ENCODE results near the gene KAT8. TPM values are rescaled to one million over a fixed set of nuclear protein-coding genes. Genes with fewer than 3 reads are reported as not detected.

Gene KAT8
- total and polyA plus RNA-seq, 2 of the 13 experiments (the other 11 are each of a cell fraction or from before 2014, with no cell fraction given): 79.0 to 84.2 TPM

DNA sequence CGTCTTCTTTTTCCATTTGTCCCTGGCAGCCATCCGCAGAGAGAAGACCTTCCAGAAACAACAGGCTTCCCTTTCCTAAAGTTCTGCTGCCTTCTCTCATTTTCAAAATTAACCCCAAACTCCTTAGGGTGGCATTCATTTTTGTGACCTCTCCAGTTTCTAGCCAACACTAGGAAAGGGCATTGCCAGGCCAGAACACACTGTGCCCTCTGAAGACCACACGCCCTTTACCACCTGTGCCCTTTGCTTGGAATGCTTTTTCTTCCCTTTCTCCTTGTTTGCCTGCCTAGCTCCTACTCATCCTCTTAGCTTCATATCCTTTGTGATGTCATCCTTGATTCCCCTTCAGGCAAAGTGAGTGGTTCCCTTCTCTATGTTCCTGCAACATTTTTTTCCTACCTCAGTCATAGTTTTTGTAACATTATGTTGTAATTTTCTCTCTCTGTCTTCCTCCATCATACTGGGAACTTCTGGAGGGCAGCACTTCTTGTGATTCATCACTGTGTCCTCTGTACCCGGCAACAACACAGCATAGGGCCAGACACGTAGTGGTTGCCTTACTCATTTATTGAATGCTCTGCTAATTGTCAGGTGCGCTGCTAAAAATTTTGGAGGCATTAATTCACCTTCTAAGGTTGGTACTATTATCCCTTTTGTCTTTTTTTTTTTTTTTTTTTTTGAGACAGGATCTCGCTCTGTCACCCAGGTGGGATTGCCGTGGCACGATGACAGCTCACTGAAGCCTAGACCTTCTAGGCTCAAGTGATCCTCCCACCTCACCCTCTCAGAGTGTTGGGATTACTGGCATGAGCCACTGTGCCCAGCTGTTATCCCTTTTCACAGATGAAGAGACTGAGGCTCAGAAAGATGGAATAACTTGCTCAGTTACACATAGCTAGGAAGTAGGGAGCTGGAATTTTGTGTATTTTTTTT lies 1.0 kb downstream of the KAT8 start (continued):
- TF ChIP-seq, protein P1, sequence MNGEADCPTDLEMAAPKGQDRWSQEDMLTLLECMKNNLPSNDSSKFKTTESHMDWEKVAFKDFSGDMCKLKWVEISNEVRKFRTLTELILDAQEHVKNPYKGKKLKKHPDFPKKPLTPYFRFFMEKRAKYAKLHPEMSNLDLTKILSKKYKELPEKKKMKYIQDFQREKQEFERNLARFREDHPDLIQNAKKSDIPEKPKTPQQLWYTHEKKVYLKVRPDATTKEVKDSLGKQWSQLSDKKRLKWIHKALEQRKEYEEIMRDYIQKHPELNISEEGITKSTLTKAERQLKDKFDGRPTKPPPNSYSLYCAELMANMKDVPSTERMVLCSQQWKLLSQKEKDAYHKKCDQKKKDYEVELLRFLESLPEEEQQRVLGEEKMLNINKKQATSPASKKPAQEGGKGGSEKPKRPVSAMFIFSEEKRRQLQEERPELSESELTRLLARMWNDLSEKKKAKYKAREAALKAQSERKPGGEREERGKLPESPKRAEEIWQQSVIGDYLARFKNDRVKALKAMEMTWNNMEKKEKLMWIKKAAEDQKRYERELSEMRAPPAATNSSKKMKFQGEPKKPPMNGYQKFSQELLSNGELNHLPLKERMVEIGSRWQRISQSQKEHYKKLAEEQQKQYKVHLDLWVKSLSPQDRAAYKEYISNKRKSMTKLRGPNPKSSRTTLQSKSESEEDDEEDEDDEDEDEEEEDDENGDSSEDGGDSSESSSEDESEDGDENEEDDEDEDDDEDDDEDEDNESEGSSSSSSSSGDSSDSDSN (CRISPR knock-in tag; IDR thresholded peaks at IDR 0.05): no peak
- TF ChIP-seq KDM2A (CRISPR knock-in tag; IDR thresholded peaks at IDR 0.05; ENCODE audit: borderline replicate concordance, low read depth): no peak
- TF ChIP-seq HMG20B (CRISPR knock-in tag; conservative IDR thresholded peaks at IDR 0.05): no peak
- TF ChIP-seq, protein P2, sequence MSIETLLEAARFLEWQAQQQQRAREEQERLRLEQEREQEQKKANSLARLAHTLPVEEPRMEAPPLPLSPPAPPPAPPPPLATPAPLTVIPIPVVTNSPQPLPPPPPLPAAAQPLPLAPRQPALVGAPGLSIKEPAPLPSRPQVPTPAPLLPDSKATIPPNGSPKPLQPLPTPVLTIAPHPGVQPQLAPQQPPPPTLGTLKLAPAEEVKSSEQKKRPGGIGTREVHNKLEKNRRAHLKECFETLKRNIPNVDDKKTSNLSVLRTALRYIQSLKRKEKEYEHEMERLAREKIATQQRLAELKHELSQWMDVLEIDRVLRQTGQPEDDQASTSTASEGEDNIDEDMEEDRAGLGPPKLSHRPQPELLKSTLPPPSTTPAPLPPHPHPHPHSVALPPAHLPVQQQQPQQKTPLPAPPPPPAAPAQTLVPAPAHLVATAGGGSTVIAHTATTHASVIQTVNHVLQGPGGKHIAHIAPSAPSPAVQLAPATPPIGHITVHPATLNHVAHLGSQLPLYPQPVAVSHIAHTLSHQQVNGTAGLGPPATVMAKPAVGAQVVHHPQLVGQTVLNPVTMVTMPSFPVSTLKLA (IDR thresholded peaks at IDR 0.05): no peak
- TF ChIP-seq GTF2F1 (IDR thresholded peaks at IDR 0.05; ENCODE audit: low read length): no peak; the same call in 1 of the 2 replicates
- TF ChIP-seq ZNF850 (CRISPR knock-in tag; conservative IDR thresholded peaks at IDR 0.05): no peak
- TF ChIP-seq REPIN1 (CRISPR knock-in tag; IDR thresholded peaks at IDR 0.05; ENCODE audit: borderline replicate concordance, low read depth): peak; percentile 4; the same call in 1 of the 2 replicates
- 0 out of 2 replicates have a peak, but pooled peaks have one; percentile 12 for TF ChIP-seq ZNF562 (CRISPR knock-in tag; IDR thresholded peaks at IDR 0.05; ENCODE audit: borderline replicate concordance)
- TF ChIP-seq, protein P3, sequence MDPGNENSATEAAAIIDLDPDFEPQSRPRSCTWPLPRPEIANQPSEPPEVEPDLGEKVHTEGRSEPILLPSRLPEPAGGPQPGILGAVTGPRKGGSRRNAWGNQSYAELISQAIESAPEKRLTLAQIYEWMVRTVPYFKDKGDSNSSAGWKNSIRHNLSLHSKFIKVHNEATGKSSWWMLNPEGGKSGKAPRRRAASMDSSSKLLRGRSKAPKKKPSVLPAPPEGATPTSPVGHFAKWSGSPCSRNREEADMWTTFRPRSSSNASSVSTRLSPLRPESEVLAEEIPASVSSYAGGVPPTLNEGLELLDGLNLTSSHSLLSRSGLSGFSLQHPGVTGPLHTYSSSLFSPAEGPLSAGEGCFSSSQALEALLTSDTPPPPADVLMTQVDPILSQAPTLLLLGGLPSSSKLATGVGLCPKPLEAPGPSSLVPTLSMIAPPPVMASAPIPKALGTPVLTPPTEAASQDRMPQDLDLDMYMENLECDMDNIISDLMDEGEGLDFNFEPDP (CRISPR knock-in tag; conservative IDR thresholded peaks at IDR 0.05): no peak
- TF ChIP-seq, protein P4, sequence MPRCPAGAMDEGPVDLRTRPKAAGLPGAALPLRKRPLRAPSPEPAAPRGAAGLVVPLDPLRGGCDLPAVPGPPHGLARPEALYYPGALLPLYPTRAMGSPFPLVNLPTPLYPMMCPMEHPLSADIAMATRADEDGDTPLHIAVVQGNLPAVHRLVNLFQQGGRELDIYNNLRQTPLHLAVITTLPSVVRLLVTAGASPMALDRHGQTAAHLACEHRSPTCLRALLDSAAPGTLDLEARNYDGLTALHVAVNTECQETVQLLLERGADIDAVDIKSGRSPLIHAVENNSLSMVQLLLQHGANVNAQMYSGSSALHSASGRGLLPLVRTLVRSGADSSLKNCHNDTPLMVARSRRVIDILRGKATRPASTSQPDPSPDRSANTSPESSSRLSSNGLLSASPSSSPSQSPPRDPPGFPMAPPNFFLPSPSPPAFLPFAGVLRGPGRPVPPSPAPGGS (CRISPR knock-in tag; IDR thresholded peaks at IDR 0.05): no peak
- no peak for TF ChIP-seq ZNF501 (CRISPR knock-in tag; IDR thresholded peaks at IDR 0.05)
- no peak for TF ChIP-seq HOXA5 (CRISPR knock-in tag; IDR thresholded peaks at IDR 0.05)
- TF ChIP-seq, protein P5, sequence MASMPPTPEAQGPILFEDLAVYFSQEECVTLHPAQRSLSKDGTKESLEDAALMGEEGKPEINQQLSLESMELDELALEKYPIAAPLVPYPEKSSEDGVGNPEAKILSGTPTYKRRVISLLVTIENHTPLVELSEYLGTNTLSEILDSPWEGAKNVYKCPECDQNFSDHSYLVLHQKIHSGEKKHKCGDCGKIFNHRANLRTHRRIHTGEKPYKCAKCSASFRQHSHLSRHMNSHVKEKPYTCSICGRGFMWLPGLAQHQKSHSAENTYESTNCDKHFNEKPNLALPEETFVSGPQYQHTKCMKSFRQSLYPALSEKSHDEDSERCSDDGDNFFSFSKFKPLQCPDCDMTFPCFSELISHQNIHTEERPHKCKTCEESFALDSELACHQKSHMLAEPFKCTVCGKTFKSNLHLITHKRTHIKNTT (CRISPR knock-in tag; IDR thresholded peaks at IDR 0.05): no peak
- TF ChIP-seq, protein P6, sequence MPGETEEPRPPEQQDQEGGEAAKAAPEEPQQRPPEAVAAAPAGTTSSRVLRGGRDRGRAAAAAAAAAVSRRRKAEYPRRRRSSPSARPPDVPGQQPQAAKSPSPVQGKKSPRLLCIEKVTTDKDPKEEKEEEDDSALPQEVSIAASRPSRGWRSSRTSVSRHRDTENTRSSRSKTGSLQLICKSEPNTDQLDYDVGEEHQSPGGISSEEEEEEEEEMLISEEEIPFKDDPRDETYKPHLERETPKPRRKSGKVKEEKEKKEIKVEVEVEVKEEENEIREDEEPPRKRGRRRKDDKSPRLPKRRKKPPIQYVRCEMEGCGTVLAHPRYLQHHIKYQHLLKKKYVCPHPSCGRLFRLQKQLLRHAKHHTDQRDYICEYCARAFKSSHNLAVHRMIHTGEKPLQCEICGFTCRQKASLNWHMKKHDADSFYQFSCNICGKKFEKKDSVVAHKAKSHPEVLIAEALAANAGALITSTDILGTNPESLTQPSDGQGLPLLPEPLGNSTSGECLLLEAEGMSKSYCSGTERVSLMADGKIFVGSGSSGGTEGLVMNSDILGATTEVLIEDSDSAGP (CRISPR knock-in tag; IDR thresholded peaks at IDR 0.05; ENCODE audit: borderline replicate concordance): no peak
- no peak for TF ChIP-seq SRSF1 (optimal IDR thresholded peaks at IDR 0.05; ENCODE audit: low read depth, low read length)
- TF ChIP-seq HMG20A (CRISPR knock-in tag; IDR thresholded peaks at IDR 0.05; ENCODE audit: borderline replicate concordance): no peak
- no peak for TF ChIP-seq SMAD3 (CRISPR knock-in tag; IDR thresholded peaks at IDR 0.05)

Data from HepG2 (cell line).